ENCODE measurements around the gene LRCOL1.

- TF ChIP-seq, protein P1, sequence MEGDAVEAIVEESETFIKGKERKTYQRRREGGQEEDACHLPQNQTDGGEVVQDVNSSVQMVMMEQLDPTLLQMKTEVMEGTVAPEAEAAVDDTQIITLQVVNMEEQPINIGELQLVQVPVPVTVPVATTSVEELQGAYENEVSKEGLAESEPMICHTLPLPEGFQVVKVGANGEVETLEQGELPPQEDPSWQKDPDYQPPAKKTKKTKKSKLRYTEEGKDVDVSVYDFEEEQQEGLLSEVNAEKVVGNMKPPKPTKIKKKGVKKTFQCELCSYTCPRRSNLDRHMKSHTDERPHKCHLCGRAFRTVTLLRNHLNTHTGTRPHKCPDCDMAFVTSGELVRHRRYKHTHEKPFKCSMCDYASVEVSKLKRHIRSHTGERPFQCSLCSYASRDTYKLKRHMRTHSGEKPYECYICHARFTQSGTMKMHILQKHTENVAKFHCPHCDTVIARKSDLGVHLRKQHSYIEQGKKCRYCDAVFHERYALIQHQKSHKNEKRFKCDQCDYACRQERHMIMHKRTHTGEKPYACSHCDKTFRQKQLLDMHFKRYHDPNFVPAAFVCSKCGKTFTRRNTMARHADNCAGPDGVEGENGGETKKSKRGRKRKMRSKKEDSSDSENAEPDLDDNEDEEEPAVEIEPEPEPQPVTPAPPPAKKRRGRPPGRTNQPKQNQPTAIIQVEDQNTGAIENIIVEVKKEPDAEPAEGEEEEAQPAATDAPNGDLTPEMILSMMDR (IDR thresholded peaks at IDR 0.05), result no peak
- TF ChIP-seq POLR2A (IDR thresholded peaks at IDR 0.05), result no peak
These were observed 22.1 kb downstream of the LRCOL1 start for GRCh38 chr12:132588319-132588718.

Measured in adrenal gland (tissue), 5 donors.